H9 (cell line): ENCODE measurements around the gene SRGAP3. TPM values are rescaled to one million over a fixed set of nuclear protein-coding genes. Genes with fewer than 3 reads are reported as not detected.

Source experiments
- DNase-seq: peaks from one replicate; pipeline ENCODE4 v3.0.0-alpha.2; 2017
- H2AFZ ChIP-seq: one replicate; pipeline ENCODE4 v1.6.1; 2013; ENCODE audit warnings: mild to moderate bottlenecking, low read length, control low read depth, moderate library complexity
- H2AK5ac ChIP-seq: 2 replicates; pipeline ENCODE4 v1.6.1; 2013; ENCODE audit warnings: low read length, control low read depth, mixed read lengths; ENCODE audit not compliant: insufficient read length
- H2BK120ac ChIP-seq: one replicate; pipeline ENCODE4 v1.6.1; 2013; ENCODE audit warnings: low read depth, mild to moderate bottlenecking, low read length, control low read depth, inconsistent platforms; ENCODE audit not compliant: poor library complexity, severe bottlenecking
- H2BK12ac ChIP-seq: 2 replicates; pipeline ENCODE4 v1.6.1; 2013; ENCODE audit warnings: low read length, control low read depth, mixed read lengths, low read depth; ENCODE audit not compliant: insufficient read length
- H2BK15ac ChIP-seq: 2 replicates; pipeline ENCODE4 v1.6.1; 2013; ENCODE audit warnings: low read depth, low read length, control low read depth
- H2BK20ac ChIP-seq: one replicate; pipeline ENCODE4 v1.6.1; 2013; ENCODE audit warnings: low read depth, mild to moderate bottlenecking, low read length, control low read depth, inconsistent platforms; ENCODE audit not compliant: poor library complexity, severe bottlenecking
- H2BK5ac ChIP-seq: 2 replicates; pipeline ENCODE4 v1.6.1; 2013; ENCODE audit warnings: low read length, control low read depth, mixed read lengths; ENCODE audit not compliant: insufficient read length
- H3K14ac ChIP-seq: 2 replicates; pipeline ENCODE4 v1.6.1; 2013; ENCODE audit warnings: low read length, control low read depth; ENCODE audit not compliant: insufficient read depth
- H3K18ac ChIP-seq: 2 replicates; pipeline ENCODE4 v1.6.1; 2013; ENCODE audit warnings: low read depth, mild to moderate bottlenecking, mixed read lengths, low read length, control low read depth; ENCODE audit not compliant: insufficient read length
- H3K23ac ChIP-seq: 2 replicates; pipeline ENCODE4 v1.6.1; 2013; ENCODE audit warnings: low read length, control low read depth, mixed read lengths, low read depth; ENCODE audit not compliant: insufficient read length
- H3K23me2 ChIP-seq: 2 replicates; pipeline ENCODE4 v1.6.1; 2013; ENCODE audit warnings: low read depth, mild to moderate bottlenecking, mixed read lengths, low read length, control low read depth; ENCODE audit not compliant: insufficient read length, poor library complexity, severe bottlenecking
- H3K27ac ChIP-seq: 2 replicates; pipeline ENCODE4 v1.5.1; 2013; ENCODE audit warnings: low read length, control low read depth, mixed read lengths, low read depth; ENCODE audit not compliant: insufficient read length
- H3K27me3 ChIP-seq: 2 replicates; pipeline ENCODE4 v1.6.1; 2013; ENCODE audit warnings: low read length, control low read depth, inconsistent platforms; ENCODE audit not compliant: insufficient read depth
- H3K4ac ChIP-seq: 2 replicates; pipeline ENCODE4 v1.6.1; 2013; ENCODE audit warnings: low read depth, mild to moderate bottlenecking, control low read depth, inconsistent platforms, low read length, moderate library complexity
- H3K4me1 ChIP-seq: 2 replicates; pipeline ENCODE4 v1.6.1; 2013; ENCODE audit warnings: low read length, control low read depth, inconsistent platforms; ENCODE audit not compliant: insufficient read depth
- H3K4me2 ChIP-seq: 2 replicates; pipeline ENCODE4 v1.6.1; 2013; ENCODE audit warnings: low read length, control low read depth, mixed read lengths; ENCODE audit not compliant: insufficient read length, insufficient read depth
- H3K56ac ChIP-seq: 2 replicates; pipeline ENCODE4 v1.6.1; 2013; ENCODE audit warnings: low read depth, mild to moderate bottlenecking, mixed read lengths, low read length, control low read depth; ENCODE audit not compliant: insufficient read length
- H3K79me1 ChIP-seq: 2 replicates; pipeline ENCODE4 v1.6.1; 2013; ENCODE audit warnings: low read depth, mild to moderate bottlenecking, moderate library complexity, low read length, control low read depth, inconsistent platforms; ENCODE audit not compliant: insufficient read depth, poor library complexity, severe bottlenecking
- H3K79me2 ChIP-seq: 2 replicates; pipeline ENCODE4 v1.6.1; 2013; ENCODE audit warnings: low read length, control low read depth, inconsistent platforms; ENCODE audit not compliant: insufficient read depth
- H3K9ac ChIP-seq: 2 replicates; pipeline ENCODE4 v1.6.1; 2013; ENCODE audit warnings: low read length, control low read depth, mixed read lengths; ENCODE audit not compliant: insufficient read length; ENCODE audit errors: extremely low read depth
- H3K9me3 ChIP-seq: one replicate; pipeline ENCODE4 v1.6.1; 2013; ENCODE audit warnings: low read depth, low read length, inconsistent platforms; ENCODE audit not compliant: control insufficient read depth
- H3T11ph ChIP-seq: one replicate; pipeline ENCODE4 v1.6.1; 2013; ENCODE audit warnings: mild to moderate bottlenecking, low read length, control low read depth, inconsistent platforms
- H4K20me1 ChIP-seq: one replicate; pipeline ENCODE4 v1.6.1; 2013; ENCODE audit not compliant: control insufficient read depth, insufficient read length, insufficient read depth
- H4K5ac ChIP-seq: 2 replicates; pipeline ENCODE4 v1.6.1; 2013; ENCODE audit warnings: low read depth, mild to moderate bottlenecking, mixed read lengths, low read length, control low read depth; ENCODE audit not compliant: insufficient read length
- H4K8ac ChIP-seq: replicated peaks from 2 replicates; pipeline ENCODE4 v1.6.1; 2013; ENCODE audit warnings: low read length, control low read depth, mixed read lengths, low read depth; ENCODE audit not compliant: insufficient read length
- H4K91ac ChIP-seq: 2 replicates; pipeline ENCODE4 v1.6.1; 2013; ENCODE audit warnings: low read depth, mild to moderate bottlenecking, moderate library complexity, mixed read lengths, low read length, control low read depth; ENCODE audit not compliant: insufficient read length
- H3K27ac Mint-ChIP-seq, 3 experiments: 2 replicates in 2 of 3; 3 replicates in 1 of 3; pipeline ENCODE4 v1.8.0; 2020 to 2021; ENCODE audit warnings: mixed read lengths in 3 of 3, mild to moderate bottlenecking in 1 of 3, moderate library complexity in 1 of 3
- H3K27me3 Mint-ChIP-seq: 2 replicates; pipeline ENCODE4 v1.8.0; 2021; ENCODE audit warnings: low read depth, mild to moderate bottlenecking, moderate library complexity, mixed read lengths
- H3K36me3 Mint-ChIP-seq, 3 experiments: 2 replicates in 2 of 3; 3 replicates in 1 of 3; pipeline ENCODE4 v1.8.0; 2020 to 2021; ENCODE audit warnings: low read depth in 3 of 3, mixed read lengths in 3 of 3; ENCODE audit not compliant: insufficient read depth in 1 of 3
- H3K4me1 Mint-ChIP-seq, 2 experiments: 2 replicates each; pipeline ENCODE4 v1.8.0; 2020; ENCODE audit warnings: mixed read lengths in 2 of 2
- H3K4me3 Mint-ChIP-seq, 2 experiments: 2 replicates in 1 of 2; 3 replicates in 1 of 2; pipeline ENCODE4 v1.8.0; 2020 to 2021; ENCODE audit warnings: mild to moderate bottlenecking in 2 of 2, mixed read lengths in 2 of 2, moderate library complexity in 1 of 2
- H3K9me3 Mint-ChIP-seq, 2 experiments: 2 replicates in 1 of 2; 3 replicates in 1 of 2; pipeline ENCODE4 v1.8.0; 2020; ENCODE audit warnings: mild to moderate bottlenecking in 2 of 2, mixed read lengths in 2 of 2, moderate library complexity in 1 of 2
- WGBS: extraction: QIAGEN DNeasy Blood & Tissue Kit; methylation state at CpG from one replicate; pipeline ENCODE4 v1.1.7; 2013; ENCODE audit warnings: missing lambda C conversion rate, low lambda C conversion rate, mixed read lengths; ENCODE audit not compliant: insufficient read length; ENCODE audit errors: extremely low coverage; 5-methylcytosine and 5-hydroxymethylcytosine counted together
- total RNA-seq: library from RNA; stranded (reverse); gene quantifications from 2 replicates; pipeline ENCODE4 v1.2.1, GENCODE V29; 2021
- TF ChIP-seq, protein P1 (sequence below): fragments of 200-600 bp; sonication (generic); conservative IDR thresholded peaks from 3 replicates; pipeline ENCODE4 v1.8.0; 2021; ENCODE audit warnings: antibody characterized with exemption, mild to moderate bottlenecking

The SRGAP3 gene
- total RNA-seq, 1 experiment from 2014 or later = 3.4 TPM

DNA sequence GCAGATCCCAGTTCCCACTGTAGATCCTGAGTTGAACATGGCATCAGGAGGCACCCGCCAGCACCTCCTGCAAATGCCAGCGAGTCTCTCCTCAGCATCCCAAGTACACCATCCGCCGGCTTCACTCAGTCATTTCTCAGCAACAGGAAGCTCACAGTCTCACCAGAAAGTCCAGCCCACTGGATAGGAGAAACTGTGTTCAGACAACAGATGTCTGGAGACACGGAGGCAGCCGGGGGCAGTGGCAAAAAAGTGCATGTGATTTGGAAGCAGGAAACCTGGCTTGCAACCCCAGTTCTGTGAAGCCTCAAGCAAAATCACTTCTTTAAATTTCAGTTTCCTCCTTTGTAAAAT lies 68.7 kb downstream of the SRGAP3 start:
- peaks cover 33 to 41% of the 10 kb centered on the region in 2 experiments for H3K4me1 Mint-ChIP-seq
- H4K91ac ChIP-seq = no peak overlapping the region
- H3K79me2 ChIP-seq = no peaks in the 10 kb centered on the region
- TF ChIP-seq, protein P1, sequence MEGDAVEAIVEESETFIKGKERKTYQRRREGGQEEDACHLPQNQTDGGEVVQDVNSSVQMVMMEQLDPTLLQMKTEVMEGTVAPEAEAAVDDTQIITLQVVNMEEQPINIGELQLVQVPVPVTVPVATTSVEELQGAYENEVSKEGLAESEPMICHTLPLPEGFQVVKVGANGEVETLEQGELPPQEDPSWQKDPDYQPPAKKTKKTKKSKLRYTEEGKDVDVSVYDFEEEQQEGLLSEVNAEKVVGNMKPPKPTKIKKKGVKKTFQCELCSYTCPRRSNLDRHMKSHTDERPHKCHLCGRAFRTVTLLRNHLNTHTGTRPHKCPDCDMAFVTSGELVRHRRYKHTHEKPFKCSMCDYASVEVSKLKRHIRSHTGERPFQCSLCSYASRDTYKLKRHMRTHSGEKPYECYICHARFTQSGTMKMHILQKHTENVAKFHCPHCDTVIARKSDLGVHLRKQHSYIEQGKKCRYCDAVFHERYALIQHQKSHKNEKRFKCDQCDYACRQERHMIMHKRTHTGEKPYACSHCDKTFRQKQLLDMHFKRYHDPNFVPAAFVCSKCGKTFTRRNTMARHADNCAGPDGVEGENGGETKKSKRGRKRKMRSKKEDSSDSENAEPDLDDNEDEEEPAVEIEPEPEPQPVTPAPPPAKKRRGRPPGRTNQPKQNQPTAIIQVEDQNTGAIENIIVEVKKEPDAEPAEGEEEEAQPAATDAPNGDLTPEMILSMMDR = no peak
- DNase-seq = no peak
- no peak overlapping the region for H3K4me2 ChIP-seq
- H3K56ac ChIP-seq = no peak overlapping the region
- H3K4me3 Mint-ChIP-seq = no peak overlapping the region
- no peak overlapping the region for H3K23ac ChIP-seq
- no peak overlapping the region for H2AFZ ChIP-seq
- H3K27me3 Mint-ChIP-seq = no peaks in the 10 kb centered on the region; the same call in 1 of the 2 replicates
- H3K4me1 ChIP-seq = peaks cover 7% of the 10 kb centered on the region; the same call in 1 of the 2 replicates
- H2BK20ac ChIP-seq = no peak overlapping the region
- H3K27me3 ChIP-seq = no peaks in the 10 kb centered on the region
- H2BK120ac ChIP-seq = no peak overlapping the region
- H4K8ac ChIP-seq = no peak overlapping the region
- no peak overlapping the region for H4K5ac ChIP-seq
- no peaks in the 10 kb centered on the region for H3K9me3 ChIP-seq
- no peak overlapping the region for H2AK5ac ChIP-seq
- H3K79me1 ChIP-seq = no peaks in the 10 kb centered on the region
- no peaks in the 10 kb centered on the region for H3K9me3 Mint-ChIP-seq
- no peak overlapping the region for H2BK12ac ChIP-seq
- no peak overlapping the region for H3K9ac ChIP-seq
- H3T11ph ChIP-seq = no peak overlapping the region
- H3K36me3 Mint-ChIP-seq = no peaks in the 10 kb centered on the region; a peak in 1 of 7 replicates
- H3K4ac ChIP-seq = no peak overlapping the region
- no peak overlapping the region for H3K27ac Mint-ChIP-seq
- WGBS = no CpG with 5 or more reads among the region's 6 CpGs
- H4K20me1 ChIP-seq = no peaks in the 10 kb centered on the region
- H3K23me2 ChIP-seq = no peaks in the 10 kb centered on the region
- H2BK5ac ChIP-seq = no peak overlapping the region
- H3K14ac ChIP-seq = no peak overlapping the region
- H3K27ac ChIP-seq = no peak overlapping the region
- H2BK15ac ChIP-seq = no peak overlapping the region
- H3K18ac ChIP-seq = no peak overlapping the region
